Thyroid gland (tissue), 4 donors: ENCODE measurements around the gene CARF.

Experiments used
- CTCF ChIP-seq, 6 experiments: fragments of 200-600 bp in 3 of 6; fragments of 450-650 bp in 3 of 6; sonication (generic) in 3 of 6; IDR thresholded peaks; one replicate each; pipeline ENCODE4 v1.5.1; 2016 to 2019; ENCODE audit warnings: antibody characterized with exemption in 6 of 6, mild to moderate bottlenecking in 2 of 6, inconsistent platforms in 1 of 6, moderate library complexity in 1 of 6
- POLR2A ChIP-seq, 2 donors: fragments of 450-650 bp; IDR thresholded peaks; one replicate each; pipeline ENCODE4 v1.6.1; 2017; ENCODE audit warnings: antibody characterized with exemption in 2 of 2, mild to moderate bottlenecking in 2 of 2, moderate library complexity in 1 of 2

GRCh38 chr2:202883987-202884675, 27.9 kb upstream of the CARF start:
- no peak for TF ChIP-seq CTCF (IDR thresholded peaks at IDR 0.05)
- TF ChIP-seq POLR2A (IDR thresholded peaks at IDR 0.05) = no peak
